Right lobe of liver (tissue), 6 donors: ENCODE results near the gene TMEM187. TPM values are rescaled to one million over a fixed set of nuclear protein-coding genes. Genes with fewer than 3 reads are reported as not detected.

ENCODE experiments used
- ATAC-seq, 4 donors: fragments of 200-7000 bp; cut with Tn5 transposase; one replicate each; pipeline ENCODE4 v1.9.1; 2020; ENCODE audit warnings: mild to moderate bottlenecking in 4 of 4, moderate library complexity in 4 of 4
- DNase-seq, 3 donors: peaks; one replicate each; pipeline ENCODE4 v3.0.0-alpha.2; 2020
- H3K27ac ChIP-seq, 3 donors: fragments of 200-600 bp; one replicate each; pipeline ENCODE4 v1.8.0; 2022
- H3K27me3 ChIP-seq, 2 donors: fragments of 200-600 bp; one replicate each; pipeline ENCODE4 v1.8.0; 2022
- H3K36me3 ChIP-seq, 4 donors: fragments of 200-600 bp; sonication (generic) in 1 of 4; one replicate each; pipeline versions ENCODE4 v1.5.1 to v1.8.0; 2017 to 2022; ENCODE audit warnings: control low read depth in 1 of 4
- H3K4me1 ChIP-seq, 4 donors: fragments of 200-600 bp; sonication (generic) in 1 of 4; one replicate each; pipeline versions ENCODE4 v1.5.1 to v1.8.0; 2017 to 2022; ENCODE audit warnings: control low read depth in 1 of 4
- H3K4me3 ChIP-seq, 3 donors: fragments of 200-600 bp; one replicate each; pipeline ENCODE4 v1.8.0; 2022
- H3K9me3 ChIP-seq, 4 donors: fragments of 200-600 bp; sonication (generic) in 1 of 4; one replicate each; pipeline versions ENCODE4 v1.5.1 to v1.8.0; 2017 to 2022; ENCODE audit warnings: control low read depth in 1 of 4
- POLR2A ChIP-seq: fragments of 450-650 bp; IDR thresholded peaks from one replicate; pipeline ENCODE4 v1.6.1; 2017; ENCODE audit warnings: antibody characterized with exemption, mild to moderate bottlenecking
- WGBS: methylation state at CpG from one replicate; pipeline ENCODE4 v1.1.6; 2018; ENCODE audit warnings: low coverage, low lambda C conversion rate; ENCODE audit not compliant: insufficient coverage; ENCODE audit errors: missing lambda C conversion rate; 5-methylcytosine and 5-hydroxymethylcytosine counted together
- intact Hi-C, 2 donors: fragments of 100-400 bp; cut with DNase I; formaldehyde crosslinking; loops; one replicate each; pipeline versions ENCODE4 v1.11.2 to v1.14.1; 2022
- total RNA-seq, 6 experiments: library from RNA; depleted of rRNA in 2 of 6; stranded (reverse); fragments of >200 nt in 2 of 6; fragmentation: NEBNext Ultra II Directional in 3 of 6; extraction: Animal tissue kit (Norgen Biotek cat#: 25700) in 3 of 6; gene quantifications; one replicate each; pipeline versions ENCODE4 v1.1.0 to v1.2.4, GENCODE V29; 2016 to 2023
- TF ChIP-seq, protein P1 (sequence below), 4 donors: fragments of 200-600 bp in 3 of 4; fragments of 450-650 bp in 1 of 4; IDR thresholded peaks; one replicate each; pipeline versions ENCODE4 v1.5.1 to v1.8.0; 2016 to 2022; ENCODE audit warnings: antibody characterized with exemption in 4 of 4, mild to moderate bottlenecking in 2 of 4
- donor health status: DM: no; HTN: yes; CAD: no.
- donor health status: DM: no; HTN: no; CAD: no.
- donor health status: DM: no; HTN: no; CAD: no.
- donor health status: DM: no; HTN: yes; CAD: no.
- donor health status: DM: no; HTN: yes; CAD: no.

Gene TMEM187
- total RNA-seq, 6 experiments from 2014 or later: 3.8 to 10.3 (median 5.9) TPM

DNA sequence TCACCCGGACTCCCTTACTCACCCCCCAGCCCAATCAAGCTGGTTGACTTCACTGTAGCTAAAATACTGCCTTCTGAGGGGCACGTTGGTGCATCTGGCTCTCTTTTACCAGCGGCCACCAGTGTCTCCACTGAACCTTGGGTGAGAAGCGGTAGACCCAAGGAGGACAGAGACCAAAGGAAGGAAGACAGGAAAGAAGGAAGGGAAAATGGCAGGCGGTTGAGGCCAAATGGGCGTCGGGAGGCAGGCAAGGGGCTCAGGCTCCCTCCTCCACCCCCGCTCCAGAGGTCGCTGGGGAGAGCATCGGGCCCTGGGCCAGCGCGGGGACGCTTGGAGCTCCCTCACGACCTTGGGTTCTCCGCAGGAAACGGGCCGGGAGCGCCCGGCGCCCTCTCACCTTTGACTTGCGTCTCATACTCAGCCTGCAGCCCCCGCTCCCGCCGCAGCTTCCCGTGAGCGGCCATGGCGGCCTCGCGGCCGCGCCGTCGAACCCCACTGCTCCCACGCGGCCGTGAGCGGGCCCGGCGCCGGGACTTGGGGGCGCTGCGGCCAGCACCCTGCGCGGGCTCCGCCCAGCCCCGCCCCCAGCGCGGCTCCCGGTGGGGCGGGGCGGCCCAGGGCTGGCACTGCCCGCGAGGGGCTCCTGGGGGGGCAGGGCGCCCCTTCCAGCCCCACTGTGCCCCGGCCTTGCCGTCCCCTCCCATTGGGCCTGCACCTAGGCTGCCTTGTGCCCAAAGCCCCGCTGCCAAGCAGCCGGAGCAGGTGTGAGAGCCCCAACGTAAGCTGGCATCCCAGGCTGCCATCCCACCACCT, 46.6 kb upstream of the TMEM187 start, which contains the start of gene ARHGAP4:
TSS of gene ARHGAP4 (minus strand) at position 526 of the 813 bp plus-strand sequence. CDS start at position 464, 62 bp downstream.
- Histone ChIP-seq H3K36me3 (no peaks in the 10 kb centered on the region), H3K4me3 (peak within 1 kb of the TSS in 2 of 3 donors; percentile 24 to 42), H3K4me1 (peaks cover 0 to 9% (median 4%) of the 10 kb centered on the region in 4 donors), H3K27me3 (no peaks in the 10 kb centered on the region), H3K27ac (peak within 1 kb of the TSS; percentile 44 to 84 (median 84)), H3K9me3 (no peaks in the 10 kb centered on the region)
- WGBS: 34% methylated on average over 10 of the region's 59 CpGs
- intact Hi-C loops: no loop called here
- ATAC-seq (no peak), DNase-seq (peak in 1 of 3 donors; percentile 36)
- no peak for TF ChIP-seq POLR2A
- TF ChIP-seq, protein P1, sequence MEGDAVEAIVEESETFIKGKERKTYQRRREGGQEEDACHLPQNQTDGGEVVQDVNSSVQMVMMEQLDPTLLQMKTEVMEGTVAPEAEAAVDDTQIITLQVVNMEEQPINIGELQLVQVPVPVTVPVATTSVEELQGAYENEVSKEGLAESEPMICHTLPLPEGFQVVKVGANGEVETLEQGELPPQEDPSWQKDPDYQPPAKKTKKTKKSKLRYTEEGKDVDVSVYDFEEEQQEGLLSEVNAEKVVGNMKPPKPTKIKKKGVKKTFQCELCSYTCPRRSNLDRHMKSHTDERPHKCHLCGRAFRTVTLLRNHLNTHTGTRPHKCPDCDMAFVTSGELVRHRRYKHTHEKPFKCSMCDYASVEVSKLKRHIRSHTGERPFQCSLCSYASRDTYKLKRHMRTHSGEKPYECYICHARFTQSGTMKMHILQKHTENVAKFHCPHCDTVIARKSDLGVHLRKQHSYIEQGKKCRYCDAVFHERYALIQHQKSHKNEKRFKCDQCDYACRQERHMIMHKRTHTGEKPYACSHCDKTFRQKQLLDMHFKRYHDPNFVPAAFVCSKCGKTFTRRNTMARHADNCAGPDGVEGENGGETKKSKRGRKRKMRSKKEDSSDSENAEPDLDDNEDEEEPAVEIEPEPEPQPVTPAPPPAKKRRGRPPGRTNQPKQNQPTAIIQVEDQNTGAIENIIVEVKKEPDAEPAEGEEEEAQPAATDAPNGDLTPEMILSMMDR (IDR thresholded peaks at IDR 0.05): no peak

DNA sequence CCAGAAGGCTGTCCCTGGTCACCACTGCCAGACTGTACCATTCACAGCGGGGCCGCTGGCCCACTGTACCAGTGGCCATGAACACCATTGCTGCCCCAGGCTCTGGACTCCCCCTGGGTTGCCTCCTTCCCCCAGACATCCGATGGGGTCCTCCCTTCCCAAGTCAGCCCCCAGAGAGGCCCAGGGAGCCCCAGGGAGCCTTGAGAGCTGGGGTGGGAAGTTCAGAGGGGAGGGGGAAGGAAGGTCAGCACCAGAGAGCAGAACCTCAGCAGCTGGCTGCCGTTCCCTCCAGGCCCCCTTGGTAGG, 46.0 kb upstream of the TMEM187 start:
- Histone ChIP-seq H3K4me1 (peaks cover 0 to 9% (median 4%) of the 10 kb centered on the region in 4 donors), H3K27ac (peak overlapping the region; percentile 44 to 84 (median 84)), H3K4me3 (no peak overlapping the region), H3K9me3 (no peaks in the 10 kb centered on the region), H3K36me3 (no peaks in the 10 kb centered on the region), H3K27me3 (no peaks in the 10 kb centered on the region)
- no peak for ATAC-seq
- TF ChIP-seq POLR2A: no peak
- TF ChIP-seq, protein P1 (IDR thresholded peaks at IDR 0.05): no peak
- intact Hi-C loops: no loop called here
- 40% methylated on average over 3 of the region's 4 CpGs for WGBS
- DNase-seq: no peak

DNA sequence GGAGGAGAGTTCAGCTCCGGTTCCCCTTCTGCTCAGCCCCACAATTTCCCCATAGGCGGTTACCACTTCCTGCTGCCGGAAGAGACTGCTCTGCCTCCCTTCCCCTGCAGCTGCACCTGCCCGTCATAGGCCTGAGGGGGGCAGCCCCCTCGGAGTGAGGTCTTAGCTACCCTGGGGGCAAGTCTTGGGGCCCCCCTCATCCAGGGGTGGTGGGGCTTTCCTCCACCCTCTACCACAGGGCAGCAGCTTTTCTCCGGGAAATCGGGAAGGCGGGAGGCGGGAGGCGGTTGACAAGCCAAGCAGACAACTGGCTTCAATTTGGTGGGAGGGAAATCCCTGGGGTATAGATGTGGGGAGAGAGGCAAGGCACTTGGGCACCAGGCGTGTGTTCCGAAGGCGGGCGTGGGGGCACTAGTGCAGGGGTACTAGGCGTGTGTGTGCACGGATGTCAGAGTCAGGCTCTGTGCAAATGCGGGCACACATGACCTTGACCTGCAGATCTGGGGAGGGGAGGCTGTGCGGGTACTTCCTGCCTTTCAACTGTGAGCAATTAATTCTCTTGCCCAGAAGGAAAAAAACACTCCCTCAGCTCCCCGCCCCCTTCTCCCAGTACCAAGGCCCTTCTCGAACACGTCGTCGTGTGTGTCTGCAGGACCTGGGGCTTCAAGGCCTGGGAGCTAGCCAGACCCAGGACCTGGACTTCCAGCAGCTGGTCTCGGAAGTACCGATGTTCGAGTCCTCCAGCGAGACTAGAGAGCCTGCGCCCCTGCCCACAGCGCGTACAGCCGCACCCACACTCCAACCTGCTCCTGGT, 45.5 kb upstream of the TMEM187 start:
- Histone ChIP-seq H3K27ac (peak overlapping the region; percentile 79 to 84 (median 84)), H3K4me3 (peak overlapping the region; percentile 42 to 75 (median 64)), H3K9me3 (no peaks in the 10 kb centered on the region), H3K27me3 (no peaks in the 10 kb centered on the region), H3K36me3 (no peaks in the 10 kb centered on the region), H3K4me1 (peaks cover 0 to 9% (median 4%) of the 10 kb centered on the region in 4 donors)
- ATAC-seq: peak in 3 of 4 donors; percentile 3 to 9 (median 5)
- 52% methylated on average over 4 of the region's 31 CpGs for WGBS
- intact Hi-C loops: no loop called here
- peak; percentile 53 to 77 (median 57) for DNase-seq
- TF ChIP-seq, protein P1 (IDR thresholded peaks at IDR 0.05): no peak
- TF ChIP-seq POLR2A: no peak

DNA sequence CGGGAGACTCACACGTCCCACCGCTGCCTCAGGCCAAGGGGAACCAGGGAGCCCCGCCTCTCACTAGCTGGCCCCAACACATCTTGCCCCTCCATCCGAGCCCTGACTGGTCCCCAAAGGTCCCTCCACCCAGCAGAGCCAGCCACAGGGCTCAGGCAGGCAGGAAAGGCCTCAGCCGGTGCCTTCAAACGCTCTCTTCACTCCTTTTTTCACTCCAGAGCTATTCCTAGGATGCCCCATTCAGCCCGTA, 45.0 kb upstream of the TMEM187 start:
- H3K4me1 ChIP-seq: peaks cover 0 to 9% (median 4%) of the 10 kb centered on the region in 4 donors
- H3K36me3 ChIP-seq: no peaks in the 10 kb centered on the region
- peak overlapping the region; percentile 42 to 75 (median 64) for H3K4me3 ChIP-seq
- DNase-seq (peak in 1 of 3 donors; percentile 50), ATAC-seq (no peak)
- WGBS: 0% methylated on average over 1 of the region's 8 CpGs
- H3K9me3 ChIP-seq: no peaks in the 10 kb centered on the region
- no peak for TF ChIP-seq POLR2A
- TF ChIP-seq, protein P1 (IDR thresholded peaks at IDR 0.05): no peak
- H3K27me3 ChIP-seq: no peaks in the 10 kb centered on the region
- H3K27ac ChIP-seq: peak overlapping the region; percentile 79 to 84 (median 84)
- intact Hi-C loops: no loop called here
